AG09309 (cell line): Measurements from ENCODE around the gene SLC9A8.
"Not testable (repeated sequence)": the region's sequence is repeated elsewhere in the genome, so short reads cannot be mapped to it uniquely, and the experiment has no call there.

Source experiments
- DNase-seq: peaks from one replicate; pipeline ENCODE4 v3.0.0-alpha.2; 2010; ENCODE audit warnings: low read depth
- H3K4me3 ChIP-seq: 2 replicates; pipeline ENCODE4 v1.5.1; 2011; ENCODE audit warnings: mild to moderate bottlenecking, low read depth, low read length, moderate library complexity; ENCODE audit not compliant: control insufficient read depth
- TF ChIP-seq, protein P1 (sequence below): IDR thresholded peaks from 2 replicates; pipeline ENCODE4 v1.5.1; 2011; ENCODE audit warnings: mild to moderate bottlenecking, low read depth, low read length, inconsistent platforms; ENCODE audit not compliant: insufficient read depth, control insufficient read depth; ENCODE audit errors: missing control alignments

The SLC9A8 gene

DNA sequence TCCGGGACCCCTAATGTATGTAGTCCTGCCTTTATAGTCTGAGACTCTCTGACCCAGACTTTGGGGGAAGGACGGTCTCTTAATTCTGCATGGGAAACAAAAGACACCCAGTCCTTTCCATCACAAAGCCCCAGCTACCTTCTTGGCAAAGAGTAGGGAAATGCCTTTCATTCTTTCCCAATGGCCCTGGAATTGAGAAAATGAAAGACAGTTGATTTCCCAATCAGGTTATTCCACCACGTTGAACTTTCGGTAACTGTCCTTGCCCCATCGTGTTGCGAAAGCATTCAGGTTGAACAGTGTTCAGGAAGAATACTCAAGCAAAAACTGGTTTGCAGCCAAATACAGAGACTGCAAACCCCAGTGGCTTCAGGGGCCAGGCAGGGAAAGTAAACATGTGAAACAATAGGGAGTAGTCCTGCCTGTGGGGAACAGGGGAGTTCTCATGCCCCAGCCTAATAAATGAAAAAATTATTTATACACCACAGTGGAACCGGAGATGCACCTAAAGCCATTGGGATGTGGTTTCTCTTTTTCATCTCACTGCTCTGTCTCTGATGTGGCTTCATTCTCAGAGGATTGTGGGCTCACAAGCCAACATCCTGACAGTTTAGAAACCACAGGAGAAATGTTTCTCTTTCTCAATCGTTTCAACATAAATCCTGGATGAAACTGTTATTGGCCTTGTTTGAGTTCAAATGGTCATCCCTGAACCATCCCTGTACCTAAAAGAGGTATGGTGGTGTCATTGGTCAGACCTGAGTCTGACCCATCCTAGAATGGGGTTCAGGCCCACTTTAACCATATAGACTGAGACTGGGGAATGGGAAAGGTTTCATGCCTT is 44.2 kb upstream of the SLC9A8 start:
- peak; percentile 87 for DNase-seq
- H3K4me3 ChIP-seq, result no peak overlapping the region
- TF ChIP-seq, protein P1, sequence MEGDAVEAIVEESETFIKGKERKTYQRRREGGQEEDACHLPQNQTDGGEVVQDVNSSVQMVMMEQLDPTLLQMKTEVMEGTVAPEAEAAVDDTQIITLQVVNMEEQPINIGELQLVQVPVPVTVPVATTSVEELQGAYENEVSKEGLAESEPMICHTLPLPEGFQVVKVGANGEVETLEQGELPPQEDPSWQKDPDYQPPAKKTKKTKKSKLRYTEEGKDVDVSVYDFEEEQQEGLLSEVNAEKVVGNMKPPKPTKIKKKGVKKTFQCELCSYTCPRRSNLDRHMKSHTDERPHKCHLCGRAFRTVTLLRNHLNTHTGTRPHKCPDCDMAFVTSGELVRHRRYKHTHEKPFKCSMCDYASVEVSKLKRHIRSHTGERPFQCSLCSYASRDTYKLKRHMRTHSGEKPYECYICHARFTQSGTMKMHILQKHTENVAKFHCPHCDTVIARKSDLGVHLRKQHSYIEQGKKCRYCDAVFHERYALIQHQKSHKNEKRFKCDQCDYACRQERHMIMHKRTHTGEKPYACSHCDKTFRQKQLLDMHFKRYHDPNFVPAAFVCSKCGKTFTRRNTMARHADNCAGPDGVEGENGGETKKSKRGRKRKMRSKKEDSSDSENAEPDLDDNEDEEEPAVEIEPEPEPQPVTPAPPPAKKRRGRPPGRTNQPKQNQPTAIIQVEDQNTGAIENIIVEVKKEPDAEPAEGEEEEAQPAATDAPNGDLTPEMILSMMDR, result no peak

DNA sequence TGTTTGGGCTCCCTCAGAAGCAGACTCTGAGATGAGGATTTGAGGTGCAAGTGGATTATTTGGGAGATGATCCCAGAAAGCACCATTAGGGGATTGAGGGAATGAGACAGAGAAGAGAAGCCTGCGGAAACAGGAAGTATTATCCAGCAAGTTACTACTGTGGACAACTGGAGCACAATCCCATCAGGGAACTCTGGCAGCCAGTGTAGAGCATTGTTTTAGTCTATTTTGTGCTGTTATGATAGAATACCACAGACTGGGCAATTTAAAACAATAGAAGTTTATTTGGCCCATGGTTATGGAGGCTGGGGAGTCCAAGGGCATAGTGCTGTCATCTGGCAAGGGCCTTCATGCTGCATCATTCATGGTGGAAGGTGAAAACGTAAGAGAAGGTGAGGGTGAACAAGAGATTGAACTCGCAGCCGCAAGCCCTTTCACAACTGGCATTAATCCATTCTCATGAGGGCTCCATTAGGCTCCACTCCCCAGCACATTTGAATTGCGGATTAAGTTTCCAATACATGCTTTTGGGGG is 43.5 kb upstream of the SLC9A8 start:
- DNase-seq, result no peak
- H3K4me3 ChIP-seq, result no peak overlapping the region
- TF ChIP-seq, protein P1, result no peak

DNA sequence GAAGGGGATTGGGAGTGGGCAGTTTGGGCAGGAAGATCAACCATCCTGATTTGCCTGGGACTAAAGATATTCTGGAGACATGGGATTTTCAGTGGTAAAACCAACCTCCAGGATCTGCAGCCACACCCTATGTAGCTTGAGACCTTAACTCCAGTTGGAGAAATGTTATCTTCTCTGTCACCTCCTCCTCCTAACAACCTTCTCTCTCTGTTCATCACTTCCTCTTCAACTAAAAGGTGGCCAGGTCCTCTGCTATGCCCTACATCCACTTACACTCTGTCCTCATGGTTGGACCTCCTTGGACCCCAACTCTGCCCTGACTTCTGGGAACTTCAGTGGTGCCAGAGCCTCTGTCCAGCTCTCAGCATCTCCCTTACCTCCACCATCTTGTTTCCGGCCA is 42.0 kb upstream of the SLC9A8 start:
- TF ChIP-seq, protein P1, result no peak
- no peak overlapping the region for H3K4me3 ChIP-seq
- DNase-seq, result no peak

DNA sequence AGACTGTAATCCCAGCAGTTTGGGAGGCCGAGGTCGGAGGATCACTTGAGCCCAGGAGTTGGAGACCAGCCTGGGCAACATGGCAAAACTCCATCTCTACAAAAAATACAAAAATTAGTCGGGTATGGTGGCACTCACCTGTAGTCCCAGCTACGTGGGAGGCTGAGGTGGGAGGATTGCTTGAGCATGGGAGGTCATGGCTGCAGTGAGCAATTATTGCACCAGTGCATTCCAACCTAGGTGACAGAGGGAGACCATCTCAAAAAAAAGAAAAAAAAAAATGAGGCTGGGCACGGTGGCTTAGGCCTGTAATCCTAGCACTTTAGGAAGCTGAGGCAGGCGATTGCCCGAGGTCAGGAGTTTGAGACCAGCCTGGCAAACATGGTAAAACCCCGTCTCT is 38.4 kb upstream of the SLC9A8 start:
- DNase-seq, H3K4me3 ChIP-seq: not testable (repeated sequence)

DNA sequence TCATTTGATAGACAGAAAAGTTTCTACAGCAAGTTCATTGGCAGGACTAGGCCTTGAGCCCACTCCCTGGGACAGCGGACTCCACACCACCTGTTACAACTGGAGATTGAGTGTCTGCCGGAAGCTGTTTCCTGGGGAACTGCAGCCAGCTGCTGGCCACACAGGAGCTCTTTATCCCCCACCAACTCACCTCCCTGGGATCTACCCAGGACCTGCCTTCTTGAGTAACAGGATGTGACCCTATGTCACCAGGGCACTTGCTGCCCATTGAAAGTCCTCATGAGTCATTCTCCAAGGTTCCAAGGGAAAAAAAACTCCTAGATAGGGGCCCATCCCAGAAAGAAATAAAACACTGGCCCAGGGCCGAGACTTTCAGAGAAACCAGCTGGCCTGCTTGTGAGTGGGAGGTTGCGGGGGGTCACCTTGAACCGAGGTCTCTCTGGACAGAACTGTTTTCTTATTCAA is 37.4 kb upstream of the SLC9A8 start:
- no peak for DNase-seq
- TF ChIP-seq, protein P1, result no peak
- H3K4me3 ChIP-seq, result no peak overlapping the region

DNA sequence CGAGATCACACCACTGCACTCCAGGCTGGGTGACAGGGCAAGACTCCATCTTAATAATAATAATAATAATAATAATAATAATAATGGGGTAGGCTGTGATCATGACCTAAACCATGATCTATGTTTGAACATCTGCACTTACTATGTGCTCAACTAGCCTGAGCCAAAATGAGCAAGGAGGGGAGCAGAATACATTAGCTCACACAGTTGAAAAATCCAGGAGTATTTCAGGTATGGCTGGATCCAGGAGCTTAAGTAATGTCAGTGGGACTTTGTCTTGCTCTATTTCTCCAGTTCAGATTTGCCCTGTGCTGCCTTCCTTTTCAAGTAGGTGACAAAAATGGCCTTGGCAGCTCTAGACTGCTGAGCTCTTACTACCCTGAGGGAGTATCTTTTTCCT is 32.7 kb upstream of the SLC9A8 start:
- TF ChIP-seq, protein P1, result no peak
- DNase-seq, result no peak
- H3K4me3 ChIP-seq, result no peak overlapping the region

DNA sequence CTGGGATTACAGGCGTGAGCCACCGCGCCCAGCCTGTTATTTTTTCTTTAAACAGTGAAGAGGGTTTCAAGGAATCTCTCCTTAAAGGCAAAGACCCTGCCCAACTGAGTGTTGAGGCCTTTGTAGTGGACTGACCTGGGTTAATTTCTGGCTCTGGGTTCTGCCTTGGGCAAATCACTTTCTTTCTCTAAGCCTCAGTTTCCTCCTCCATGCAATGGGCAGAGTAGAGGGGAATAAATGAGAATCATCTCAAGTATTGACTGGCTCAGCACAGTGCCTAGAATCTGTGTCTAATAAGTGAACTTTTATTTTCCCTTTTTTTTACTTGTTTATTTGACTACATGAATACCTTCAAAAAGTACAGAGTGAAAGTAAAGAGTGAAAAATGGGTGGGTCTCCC is 31.0 kb upstream of the SLC9A8 start:
- no peak overlapping the region for H3K4me3 ChIP-seq
- no peak for DNase-seq
- TF ChIP-seq, protein P1, result no peak

DNA sequence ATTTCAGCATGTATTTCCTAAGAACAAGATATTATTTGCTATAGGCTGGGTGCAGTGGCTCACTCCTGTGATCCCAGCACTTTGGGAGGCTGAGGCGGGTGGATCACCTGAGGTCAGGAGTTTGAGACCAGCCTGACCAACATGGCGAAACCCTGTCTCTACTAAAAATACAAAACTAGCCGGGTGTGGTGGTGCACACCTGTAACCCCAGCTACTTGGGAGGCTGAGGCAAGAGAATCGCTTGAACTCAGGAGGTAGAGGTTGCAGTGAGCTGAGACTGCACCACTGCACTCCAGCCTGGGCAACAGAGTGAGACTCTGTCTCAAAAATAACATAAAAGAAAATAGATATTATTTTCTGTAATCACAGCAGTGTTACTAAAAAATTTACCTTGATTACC is 30.2 kb upstream of the SLC9A8 start:
- H3K4me3 ChIP-seq, DNase-seq: not testable (repeated sequence)

DNA sequence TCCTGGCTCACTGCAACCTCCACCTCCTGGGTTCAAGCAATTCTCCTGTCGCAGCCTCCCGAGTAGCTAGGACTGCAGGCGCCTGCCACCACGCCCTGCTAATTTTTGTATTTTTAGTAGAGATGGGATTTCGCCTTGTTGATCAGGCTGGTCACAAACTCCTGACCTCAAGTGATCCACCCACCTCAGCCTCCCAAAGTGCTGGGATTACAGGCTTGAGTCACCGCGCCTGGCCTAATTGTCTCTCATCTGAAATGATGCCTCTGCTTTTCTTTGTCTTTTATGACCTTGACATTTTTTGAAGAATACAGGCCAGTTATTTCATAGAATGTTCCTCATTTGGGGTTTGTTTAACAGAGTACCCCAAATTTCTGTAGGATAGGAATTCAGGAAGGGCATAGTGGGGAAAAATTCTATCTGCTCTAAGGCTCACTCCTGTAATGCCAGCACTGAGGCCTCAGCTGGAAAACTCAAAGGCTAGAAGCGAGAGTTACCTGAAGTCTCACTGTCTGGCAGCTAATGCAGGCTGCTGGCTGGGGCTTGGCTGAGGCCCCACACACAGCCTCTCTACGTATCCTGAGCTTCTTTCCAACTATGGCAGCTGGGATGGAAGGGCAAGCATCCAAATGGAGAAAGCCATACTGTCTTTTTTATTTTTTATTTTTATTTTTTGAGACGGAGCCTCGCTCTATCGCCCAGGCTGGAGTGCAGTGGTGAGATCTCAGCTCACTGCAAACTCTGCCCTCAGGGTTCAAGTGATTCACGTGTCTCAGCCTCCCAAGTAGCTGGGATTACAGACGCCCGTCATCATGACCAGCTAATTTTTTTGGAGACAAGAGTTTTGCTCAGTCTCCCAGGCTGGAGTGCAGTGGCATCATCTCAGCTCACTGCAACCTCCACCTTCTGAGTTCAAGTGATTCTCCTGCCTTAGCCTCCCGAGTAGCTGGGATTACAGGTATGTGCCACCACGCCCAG is 29.3 kb upstream of the SLC9A8 start:
- not testable (repeated sequence) for DNase-seq, H3K4me3 ChIP-seq
